Medulla oblongata (tissue), 1 donor: ENCODE measurements around the gene DUSP15.
"Not testable (repeated sequence)": the region's sequence is repeated elsewhere in the genome, so short reads cannot be mapped to it uniquely, and the experiment has no call there.

ENCODE experiments used
- DNase-seq: peaks from one replicate; pipeline ENCODE4 v3.0.0-alpha.2; 2015; ENCODE audit errors: extremely low spot score

The DUSP15 gene

DNA sequence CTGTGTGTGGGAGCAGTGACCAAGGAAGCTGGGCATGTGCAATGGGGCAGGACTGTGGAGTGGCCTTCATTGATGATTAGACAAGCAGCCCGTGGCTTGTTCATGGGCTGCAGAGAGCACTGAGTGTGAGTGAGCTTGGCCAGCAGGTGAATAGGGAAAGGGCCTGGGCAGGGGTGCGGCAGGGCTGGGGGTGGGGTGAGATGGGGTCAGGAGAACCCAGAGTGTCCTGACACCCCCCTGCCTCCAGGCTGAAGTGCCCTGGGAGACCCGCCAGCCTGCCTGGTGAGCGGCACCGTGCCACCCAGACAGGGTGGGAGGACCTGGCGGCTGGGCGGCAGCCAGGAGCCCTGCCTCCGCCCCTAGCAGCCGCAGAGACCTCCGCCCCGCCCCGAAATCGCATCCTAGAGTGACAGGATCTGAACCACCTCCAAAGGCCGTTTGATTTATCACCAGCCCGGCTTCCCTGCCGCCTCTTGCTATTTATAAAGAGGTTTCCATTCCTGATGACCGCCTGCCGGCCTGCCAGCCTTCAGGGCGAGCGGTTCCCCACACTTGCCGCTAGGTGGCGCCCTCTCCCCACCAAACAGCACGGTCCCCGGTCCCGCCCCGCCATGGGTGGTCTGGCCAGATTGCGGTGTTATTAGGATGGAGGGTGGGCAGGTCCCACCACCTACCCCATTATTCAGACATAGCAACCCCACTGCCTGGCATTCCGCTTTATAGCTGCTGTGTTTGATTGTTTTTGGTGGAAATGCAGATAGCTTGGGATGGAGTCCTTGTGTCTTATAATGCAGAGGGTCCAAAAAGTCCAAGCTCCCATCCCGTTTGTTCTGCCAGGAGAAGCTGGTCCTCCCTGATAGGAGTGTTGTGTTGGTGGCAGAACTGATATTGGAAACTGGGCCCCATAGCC is 47.7 kb downstream of the DUSP15 start:
- DNase-seq: peak; percentile 70

DNA sequence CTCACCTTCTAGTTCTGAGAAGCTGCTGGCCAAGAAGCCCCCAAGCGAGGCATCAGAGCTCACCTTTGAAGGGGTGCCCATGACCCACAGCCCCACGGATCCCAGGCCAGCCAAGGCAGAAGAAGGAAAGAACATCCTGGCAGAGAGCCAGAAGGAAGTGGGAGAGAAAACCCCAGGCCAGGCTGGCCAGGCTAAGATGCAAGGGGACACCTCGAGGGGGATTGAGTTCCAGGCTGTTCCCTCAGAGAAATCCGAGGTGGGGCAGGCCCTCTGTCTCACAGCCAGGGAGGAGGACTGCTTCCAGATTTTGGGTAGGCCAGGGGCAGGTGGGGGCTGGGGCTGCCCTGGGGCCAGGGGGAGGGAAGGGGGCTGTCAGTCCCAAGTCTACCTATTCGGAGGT is 48.9 kb downstream of the DUSP15 start:
- no peak for DNase-seq

DNA sequence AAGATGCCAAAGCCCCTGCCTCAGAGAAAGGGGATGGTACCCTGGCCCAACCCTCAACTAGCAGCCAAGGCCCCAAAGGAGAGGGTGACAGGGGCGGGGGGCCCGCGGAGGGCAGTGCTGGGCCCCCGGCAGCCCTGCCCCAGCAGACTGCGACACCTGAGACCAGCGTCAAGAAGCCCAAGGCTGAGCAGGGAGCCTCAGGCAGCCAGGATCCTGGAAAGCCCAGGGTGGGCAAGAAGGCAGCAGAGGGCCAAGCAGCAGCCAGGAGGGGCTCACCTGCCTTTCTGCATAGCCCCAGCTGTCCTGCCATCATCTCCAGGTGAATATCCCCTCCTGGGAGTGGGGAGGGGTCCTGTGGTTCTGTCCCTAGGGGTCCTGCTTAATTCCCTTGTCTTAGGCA is 50.1 kb downstream of the DUSP15 start:
- no peak for DNase-seq

DNA sequence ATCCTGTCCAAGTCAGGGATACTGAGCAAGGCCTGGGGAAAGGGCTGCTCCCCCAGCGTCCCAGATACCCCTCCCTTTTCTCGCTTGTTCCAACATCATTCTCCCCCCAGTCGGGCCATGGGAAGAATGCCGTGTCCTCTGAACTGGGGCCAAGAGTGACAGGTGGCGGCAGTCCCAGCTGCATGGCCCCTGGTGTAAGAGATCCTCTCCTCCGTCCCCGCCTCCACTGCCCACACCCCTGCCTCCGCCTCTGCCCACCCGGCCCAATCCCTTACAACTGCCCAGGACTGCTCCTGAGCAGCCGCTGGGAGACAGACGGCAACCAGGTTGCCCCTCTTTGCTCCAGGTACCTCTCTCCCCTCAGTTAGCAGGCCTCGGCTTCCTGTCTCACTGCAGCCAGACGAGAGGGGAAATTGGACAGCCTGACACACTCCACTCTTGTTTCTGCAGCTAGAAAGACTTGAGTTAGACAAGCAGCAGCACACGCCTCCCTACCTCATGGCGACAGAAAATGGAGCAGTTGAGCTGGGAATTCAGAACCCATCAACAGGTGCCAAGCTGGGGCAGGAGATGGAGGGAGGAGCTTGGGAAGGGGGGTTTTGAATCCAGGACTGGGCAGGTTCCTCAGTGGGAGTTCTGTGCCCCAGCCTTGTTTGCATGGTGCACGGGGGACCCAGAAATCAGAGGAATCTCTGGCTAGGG is 51.1 kb downstream of the DUSP15 start, which contains the start of gene MYLK2:
Gene MYLK2, plus strand, starts transcription at position 274 of the 702 bp plus-strand sequence. Its CDS starts 225 bp downstream, at position 499.
- no peak for DNase-seq

DNA sequence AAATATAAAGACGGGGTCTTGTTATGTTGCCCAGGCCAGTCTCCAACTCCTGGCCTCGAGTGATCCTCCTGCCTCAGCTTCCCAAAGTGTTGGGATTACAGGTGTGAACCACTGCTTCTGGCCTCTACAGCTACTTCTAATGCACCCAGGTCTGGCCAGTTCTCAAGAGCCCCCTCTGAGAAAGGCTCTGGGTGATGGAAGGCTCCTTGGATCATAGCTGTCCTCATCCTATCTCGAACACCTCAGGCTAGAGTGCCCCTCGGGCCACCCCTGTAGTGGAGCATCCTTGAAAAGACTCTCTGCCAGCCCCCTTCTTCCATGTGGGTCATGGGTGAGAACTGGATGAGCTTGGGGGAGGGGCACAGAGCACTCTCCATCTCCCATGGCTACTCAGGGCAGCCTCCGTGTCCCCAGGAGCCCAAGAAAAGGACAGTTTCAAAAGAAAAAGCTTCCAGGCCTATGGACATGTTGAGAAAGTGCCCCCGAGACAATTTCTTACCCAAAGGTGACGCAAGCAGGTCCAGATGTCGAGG is 51.9 kb downstream of the DUSP15 start:
- no peak for DNase-seq

DNA sequence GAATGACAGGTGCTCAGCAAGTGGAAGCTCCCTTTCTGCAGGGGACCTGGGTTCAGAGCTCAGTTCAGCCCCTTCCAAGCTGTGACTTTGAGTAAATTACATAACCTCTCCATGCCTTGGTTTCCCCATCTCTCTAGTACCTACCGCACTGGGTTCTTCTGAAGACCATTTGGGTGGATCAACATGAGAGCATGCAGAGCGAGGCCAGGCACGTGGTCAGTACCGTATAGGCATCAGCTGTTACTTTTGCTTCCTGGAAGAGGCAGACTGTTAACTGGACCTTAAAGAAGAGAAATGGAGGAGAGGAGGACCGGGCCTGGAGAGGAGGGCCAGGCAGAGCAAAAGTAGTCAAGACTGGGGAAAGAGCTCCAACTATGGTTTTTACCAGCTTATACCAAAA is 52.9 kb downstream of the DUSP15 start:
- DNase-seq: no peak

DNA sequence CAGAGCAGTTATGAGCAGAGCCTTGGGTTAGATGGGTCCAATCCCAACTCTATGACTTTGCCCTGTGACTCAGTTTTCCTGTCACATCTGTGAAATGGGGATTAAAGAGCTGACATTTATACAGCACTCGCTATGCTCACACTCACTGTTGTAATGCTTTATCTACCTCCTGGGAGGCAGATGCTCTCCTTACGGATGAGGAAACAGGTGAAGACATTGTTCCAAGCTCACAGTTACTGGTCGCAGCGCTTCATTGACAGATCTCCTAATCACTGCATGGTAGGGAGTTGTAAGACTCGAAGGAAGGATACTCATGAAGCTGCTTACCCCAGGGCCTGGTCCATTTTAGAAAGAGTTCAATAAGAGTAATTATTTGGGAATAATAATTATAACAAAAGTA is 54.1 kb downstream of the DUSP15 start:
- no peak for DNase-seq

DNA sequence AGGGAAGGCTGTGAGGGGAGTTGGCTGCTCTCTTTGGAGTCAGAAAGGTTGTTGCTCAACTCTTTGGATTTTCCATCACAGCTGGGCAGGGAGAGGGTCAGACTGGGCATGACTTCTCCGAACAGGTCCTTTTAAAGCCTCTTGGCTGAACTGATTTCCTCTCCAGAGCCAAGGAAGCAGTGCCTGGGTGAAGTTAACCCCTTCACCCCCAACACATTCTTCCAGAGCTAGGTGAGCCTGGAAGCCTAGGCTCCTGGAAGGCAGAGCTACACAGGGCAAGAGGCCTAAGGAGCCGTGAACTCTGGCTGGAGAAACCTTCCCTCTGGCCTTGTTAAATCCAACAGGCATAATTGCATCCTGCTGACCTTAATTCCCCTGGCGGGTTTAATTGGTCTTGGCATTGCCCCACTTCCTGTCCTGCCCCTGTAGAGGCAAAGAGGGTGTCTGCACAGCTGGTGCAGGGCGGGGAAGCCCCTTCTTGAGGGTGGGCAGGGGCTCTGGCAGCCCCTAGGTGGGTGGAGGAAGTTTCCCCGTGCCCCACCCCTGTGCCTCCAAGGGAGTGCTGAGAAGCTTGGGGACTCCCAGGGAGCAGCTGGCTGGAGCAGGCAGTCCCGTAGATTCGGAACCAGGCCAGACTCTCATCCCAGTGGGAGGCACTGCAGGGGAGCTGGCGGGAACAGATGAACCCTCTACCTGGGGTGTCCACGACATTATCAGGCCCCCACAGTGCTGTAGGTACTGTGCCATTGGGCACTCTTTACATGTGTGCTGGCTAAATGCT is 54.7 kb downstream of the DUSP15 start:
- DNase-seq: no peak

DNA sequence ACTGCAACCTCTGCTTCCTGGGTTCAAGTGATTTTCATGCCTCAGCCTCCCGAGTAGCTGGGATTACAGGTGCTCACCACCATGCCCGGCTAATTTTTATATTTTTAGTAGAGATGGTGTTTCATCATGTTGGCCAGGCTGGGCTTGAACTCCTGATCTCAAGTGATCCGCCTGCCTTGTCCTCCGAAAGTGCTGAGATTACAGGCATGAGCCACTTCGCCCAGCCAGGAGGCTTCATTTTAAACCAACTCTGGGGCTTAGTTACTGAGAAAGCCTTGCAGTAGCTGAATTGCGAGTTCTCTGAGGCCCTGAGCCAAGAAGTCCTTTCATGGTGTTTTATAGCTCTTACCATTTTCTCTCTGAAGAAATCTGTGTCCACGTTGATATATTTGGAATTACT is 56.2 kb downstream of the DUSP15 start:
- not testable (repeated sequence) for DNase-seq

DNA sequence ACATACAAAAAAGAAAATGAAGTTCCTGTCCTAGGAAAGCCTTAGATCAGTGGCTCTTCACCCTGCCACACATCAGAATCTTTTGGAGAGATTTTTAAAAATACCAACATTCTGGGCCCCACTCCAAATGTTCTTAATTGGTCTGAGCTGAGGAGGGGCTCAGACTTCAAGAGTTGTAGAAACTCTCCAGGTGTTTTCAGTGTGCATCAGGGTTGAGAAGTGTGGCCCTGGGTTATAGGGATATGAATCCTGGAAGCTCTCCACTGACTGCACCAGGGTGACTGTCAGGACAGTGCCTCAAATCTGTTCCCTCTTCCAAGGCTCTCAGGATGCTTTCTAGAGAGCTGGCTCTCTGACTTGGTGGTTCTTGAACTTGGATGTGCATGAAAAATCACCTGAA is 56.7 kb downstream of the DUSP15 start:
- no peak for DNase-seq

DNA sequence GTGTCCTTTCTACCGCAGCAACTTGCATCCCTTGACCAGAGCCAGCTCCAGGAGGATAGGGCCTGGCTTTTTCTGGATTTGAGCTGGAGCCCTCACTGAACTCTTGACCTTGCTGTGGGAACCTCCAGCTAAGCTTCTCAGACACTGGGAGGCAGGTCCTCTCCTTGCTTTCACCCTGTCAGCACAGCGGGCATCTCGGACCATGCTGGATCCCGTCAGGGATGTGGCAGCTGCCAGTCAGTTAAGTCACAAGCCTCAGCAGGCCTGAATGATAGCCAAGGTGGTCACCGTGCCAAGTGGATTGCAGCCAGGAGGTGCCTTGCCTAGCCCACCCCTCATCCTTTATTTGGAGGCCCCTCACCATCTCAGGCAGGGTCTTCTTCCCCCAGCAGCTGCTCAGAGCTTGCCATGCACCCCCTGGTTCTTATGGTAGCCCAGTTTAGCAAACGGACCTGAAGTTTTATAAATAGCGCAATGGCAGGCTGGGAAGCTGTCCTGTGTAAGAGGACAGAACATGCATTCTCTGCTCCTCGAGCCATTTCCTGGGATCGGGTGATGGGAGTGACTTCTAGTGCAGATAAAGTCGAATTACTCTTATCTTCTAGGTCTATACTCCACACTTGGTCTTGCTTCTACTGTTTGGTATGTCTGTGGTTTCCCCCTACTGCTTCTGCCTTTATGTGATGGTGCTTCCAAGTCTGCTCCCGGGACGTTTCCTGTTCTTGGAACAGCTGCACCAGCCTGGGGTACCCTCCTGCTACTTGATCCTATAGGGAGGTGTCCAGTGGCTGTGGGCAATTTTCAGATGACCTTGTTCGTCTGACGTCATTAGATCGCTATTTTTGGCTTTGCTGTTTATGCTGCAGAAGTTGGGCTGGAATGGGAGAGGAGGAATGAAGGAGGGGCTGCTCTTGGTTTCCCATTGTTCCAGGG is 58.3 kb downstream of the DUSP15 start:
- no peak for DNase-seq

DNA sequence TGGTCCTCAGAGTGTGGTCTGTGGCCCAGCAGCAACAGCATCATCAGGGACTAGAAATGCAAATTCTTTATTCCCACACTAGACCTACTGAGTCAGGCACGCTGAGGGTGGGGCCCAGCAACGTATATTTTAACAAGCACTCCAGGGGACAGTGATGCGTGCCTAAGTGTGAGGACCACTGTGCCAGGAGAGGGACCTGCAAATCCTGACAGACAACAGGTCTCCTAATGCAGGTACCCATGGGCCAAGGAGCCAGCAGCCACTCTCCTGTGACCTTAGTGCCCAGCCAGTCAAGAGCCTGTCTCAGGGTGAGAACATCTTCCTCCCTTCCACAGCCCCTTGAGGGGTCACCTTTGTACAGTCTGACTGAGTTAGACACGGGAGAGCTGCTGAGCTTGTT is 59.1 kb downstream of the DUSP15 start:
- DNase-seq: no peak
